Superior temporal gyrus (tissue), 1 donor: Measurements from ENCODE around the gene CCDC102B.
"Not testable (repeated sequence)": the region's sequence is repeated elsewhere in the genome, so short reads cannot be mapped to it uniquely, and the experiment has no call there.

Experiments used
- DNase-seq: peaks from one replicate; pipeline ENCODE4 v3.0.0-alpha.2; 2016; ENCODE audit errors: extremely low spot score

Gene CCDC102B

DNA sequence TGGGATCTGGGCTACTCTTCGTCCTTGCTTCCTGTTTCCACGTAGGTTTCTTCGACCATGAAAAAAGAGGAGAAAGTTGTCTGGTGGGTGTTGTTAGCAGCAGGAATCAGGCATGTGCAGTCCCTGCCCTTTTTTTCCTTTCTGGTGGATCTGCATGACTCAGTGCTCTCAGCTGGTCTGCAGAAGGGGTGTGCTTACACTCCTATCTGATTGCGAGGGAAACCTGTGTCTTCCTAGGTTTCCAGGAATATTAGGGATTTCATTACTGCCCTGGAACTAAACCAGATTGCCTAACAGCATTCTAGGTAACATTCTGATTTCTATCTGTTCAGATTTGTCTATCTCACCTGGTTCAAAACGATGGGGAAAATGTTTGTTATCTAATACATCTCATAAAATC lies 174.3 kb downstream of the CCDC102B start:
- DNase-seq, result no peak

DNA sequence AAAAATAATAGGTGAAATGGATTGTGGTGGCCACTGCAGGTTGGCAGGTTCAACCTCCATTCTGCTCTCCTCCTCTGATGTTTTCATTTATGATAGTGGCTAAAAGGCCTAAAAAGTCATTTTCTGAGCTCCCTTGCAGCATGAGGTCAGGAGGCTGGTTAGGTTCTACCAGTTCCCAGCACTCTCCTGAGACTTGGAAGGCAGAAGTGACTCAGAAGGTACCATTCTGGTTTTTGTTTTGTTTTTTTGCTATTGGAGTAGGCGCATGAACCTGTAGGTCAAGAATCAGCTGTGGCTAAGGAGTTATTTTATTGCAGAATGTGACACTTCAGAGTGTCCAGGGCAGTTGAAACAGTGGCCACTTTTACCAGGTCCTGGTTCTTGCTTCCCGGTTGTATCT lies 181.9 kb downstream of the CCDC102B start:
- DNase-seq, result no peak

DNA sequence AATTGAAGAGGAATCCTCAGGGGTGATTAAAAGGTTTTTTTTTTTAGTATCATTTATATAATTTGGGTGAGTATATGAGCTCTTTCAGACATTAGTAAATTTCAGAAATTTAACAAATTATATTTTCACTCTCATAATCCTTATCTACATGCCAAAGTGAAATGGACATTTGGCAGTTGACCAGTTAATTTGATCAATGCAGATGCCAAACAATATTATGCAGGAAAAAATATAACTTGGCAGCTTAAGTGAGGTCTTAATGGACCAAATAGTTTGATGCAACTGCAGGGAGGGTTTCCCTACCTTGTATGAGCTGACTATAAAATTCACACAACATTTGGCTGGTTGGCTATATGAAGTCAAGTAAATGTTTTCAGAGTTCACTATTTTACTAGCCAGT lies 185.2 kb downstream of the CCDC102B start:
- DNase-seq, result no peak

DNA sequence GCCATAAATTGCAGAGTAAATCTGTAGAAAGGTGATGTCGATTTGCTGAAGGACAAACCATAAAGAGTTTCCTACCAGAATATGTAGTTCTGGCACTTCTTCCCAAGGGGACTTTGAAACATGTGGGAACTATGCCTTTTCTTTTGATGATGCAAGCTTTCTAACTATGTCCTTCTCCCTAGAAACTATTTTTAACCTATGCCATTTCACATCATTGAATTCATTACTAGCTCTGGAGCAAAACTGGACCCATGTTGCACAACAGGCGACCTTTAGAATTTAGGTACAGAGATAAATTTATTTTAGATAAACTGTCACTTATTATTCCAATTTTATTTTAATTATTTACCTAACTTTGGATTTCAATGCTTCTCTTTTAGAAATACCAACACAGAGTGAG lies 186.5 kb downstream of the CCDC102B start:
- DNase-seq, result no peak

DNA sequence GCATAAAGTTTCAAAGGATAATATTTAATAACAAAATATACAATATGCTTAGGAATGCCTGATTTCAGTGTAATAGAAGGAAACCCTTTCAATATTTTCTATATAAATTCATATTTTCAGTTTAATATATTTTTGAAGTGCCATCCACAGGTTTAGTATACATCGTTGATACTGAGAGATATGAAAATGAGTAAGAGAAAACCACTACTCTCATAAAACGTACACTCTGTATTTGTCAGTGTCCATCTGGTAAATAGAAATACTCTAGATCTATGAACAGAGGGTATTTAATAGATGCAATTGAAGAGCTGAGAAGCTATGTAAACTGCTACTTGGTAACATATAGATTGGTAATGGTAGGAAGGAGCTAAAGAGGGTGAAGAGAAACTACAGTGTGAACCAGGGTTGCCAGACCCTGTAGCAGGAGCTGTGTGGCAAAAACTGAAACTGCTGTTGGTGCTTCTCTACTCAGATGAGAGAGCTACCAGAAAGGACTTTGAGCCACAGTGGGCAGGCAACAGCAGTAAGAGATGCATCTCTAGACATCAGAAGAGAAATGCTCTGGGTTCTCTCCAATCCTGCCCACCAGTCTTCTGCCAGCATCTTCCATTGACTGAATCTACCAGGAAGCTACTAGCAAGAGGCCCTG lies 187.4 kb downstream of the CCDC102B start:
- DNase-seq, result no peak

DNA sequence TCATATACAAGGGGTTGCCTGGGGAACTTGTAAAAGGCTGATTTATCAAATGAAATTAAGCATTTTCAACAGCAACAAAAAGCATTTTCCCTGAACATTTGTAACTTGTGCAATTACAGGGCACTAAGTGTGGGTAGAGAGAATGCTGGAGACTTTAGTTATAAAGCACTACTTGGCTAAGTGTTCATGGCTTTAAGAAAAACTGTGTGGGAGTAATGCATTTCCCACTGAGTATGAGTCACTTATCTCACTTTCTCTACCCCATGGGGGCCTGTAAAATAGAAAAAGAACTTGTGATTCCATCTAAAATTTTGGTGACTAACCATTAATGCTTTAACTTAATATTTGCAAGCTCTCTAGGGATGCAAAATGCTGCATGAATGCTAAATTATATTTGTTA lies 193.4 kb downstream of the CCDC102B start:
- peak; percentile 55 for DNase-seq

DNA sequence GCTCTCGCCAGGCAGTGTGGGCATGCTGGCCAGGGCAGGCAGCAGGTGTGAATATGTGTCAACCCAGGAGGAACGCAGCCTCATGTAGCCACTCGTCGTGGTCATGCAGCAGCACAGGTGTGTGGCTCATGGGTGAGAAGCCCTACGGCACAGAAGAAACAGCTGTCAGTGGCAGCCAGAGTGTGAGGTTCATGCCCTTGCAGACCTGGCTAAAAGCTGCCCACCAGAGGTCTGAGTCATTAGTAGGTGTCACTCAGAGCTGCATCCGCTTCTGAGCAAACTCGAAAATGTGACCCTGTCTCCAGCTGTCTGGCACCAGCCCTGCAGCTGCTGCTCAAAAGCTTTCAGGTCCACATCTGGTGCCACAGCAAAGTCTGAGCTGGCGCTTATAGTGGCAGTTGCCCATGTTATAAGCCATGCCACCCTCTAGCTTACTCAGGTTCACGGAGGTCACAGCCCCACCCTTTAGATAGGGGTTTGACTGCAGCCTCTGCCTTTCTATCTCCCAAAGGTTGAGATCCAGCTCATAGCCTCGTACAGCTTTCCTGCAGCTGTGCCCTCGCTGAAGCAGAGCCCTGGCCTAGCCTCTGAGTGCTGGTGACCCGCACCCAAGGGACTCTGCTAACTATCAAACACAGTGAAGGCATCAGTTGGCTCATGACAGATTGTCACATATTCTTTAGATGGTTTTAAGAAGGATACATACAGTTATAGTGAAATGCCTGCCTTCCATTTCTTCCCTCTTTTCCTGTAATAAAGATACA lies 195.0 kb downstream of the CCDC102B start:
- DNase-seq, result no peak

DNA sequence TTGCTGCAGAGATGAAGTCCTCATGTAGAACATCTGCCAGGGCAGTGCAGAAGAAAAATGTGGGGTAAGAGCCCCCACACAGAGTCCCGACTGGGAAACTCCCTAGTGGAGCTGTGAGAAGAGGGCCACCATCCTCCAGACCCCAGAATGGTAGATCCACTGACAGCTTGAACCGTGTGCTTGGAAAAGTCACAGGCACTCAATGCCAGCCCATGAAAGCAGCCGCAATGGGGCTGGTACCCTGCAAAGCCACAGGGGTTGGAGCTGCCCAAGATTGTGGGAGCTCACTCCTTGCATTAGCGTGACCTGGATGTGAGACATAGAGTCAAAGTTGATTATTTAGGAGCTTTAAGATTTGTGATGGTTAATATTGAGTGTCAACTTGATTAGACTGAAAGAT lies 197.8 kb downstream of the CCDC102B start:
- DNase-seq, result no peak

DNA sequence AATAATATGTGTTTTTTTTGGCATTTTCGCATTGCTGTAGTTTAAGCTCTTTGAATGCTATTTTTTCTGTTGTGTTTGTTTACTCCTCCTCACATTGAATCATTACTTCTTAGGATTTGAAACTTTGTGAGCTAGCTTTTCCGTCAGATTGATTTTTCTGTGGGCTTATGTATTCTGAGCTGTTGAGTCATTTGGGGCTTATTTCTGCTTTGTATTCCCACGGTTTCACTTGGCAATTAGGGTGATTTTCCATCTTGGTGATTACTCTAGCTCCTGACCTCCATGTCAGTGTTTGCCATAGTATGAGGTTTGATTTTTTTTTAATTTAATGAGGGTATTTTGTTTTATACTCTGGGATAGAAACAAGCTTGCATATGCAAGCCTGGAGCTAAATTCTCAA lies 200.0 kb downstream of the CCDC102B start:
- DNase-seq, result no peak

DNA sequence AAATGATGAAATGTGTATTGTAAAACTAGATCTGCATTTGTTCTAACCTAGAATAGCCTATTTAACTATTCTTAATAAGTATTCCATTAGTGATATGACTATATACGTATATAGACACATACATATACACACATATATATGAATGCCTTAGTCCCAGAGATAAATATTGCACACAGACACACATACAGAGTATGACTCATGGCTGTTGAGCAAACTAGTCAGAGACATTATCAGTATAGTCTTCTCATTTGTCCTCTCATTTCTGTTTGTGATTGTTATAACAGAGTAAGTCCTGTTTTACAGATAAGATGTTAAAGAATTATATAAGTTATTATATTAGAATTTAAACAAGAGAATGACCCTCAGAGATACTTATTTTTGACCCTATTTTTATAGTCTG lies 202.5 kb downstream of the CCDC102B start:
- DNase-seq, result no peak

DNA sequence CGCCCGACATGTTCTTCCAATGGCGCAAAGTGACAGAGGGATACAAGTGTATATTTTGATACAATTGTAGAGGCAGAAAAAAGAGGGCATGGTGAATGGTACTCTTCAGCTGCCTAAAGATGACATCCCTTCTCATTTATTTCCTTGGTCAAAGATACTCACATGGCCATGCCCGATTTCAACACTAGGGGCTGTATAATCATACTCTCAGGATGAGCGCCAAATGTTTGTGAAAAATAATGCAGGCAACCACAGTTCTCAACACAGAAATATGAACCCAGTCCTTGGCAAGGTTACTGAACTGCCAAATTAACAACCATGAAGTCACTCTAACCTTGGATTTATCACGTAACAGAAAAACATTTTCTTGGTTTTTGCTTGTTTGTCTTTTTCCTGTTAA lies 204.4 kb downstream of the CCDC102B start:
- DNase-seq, result no peak

DNA sequence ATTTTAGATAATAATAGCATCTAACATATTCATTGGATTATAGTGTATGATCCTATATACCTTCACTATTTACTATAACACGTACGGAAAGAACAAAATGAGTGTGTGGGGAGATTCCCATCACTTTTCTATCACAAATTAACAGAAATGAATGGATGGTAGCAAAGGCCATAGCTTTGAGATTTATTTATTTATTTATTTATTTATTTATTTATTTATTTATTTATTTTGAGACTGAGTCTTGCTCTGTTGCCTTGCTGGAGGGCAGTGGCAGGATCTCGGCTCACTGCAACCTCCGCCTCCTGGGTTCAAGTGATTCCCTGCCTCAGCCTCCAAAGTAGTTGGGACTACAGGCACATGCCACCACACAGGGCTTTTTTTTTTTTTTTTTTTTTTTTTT lies 208.3 kb downstream of the CCDC102B start:
- DNase-seq, result not testable (repeated sequence)

DNA sequence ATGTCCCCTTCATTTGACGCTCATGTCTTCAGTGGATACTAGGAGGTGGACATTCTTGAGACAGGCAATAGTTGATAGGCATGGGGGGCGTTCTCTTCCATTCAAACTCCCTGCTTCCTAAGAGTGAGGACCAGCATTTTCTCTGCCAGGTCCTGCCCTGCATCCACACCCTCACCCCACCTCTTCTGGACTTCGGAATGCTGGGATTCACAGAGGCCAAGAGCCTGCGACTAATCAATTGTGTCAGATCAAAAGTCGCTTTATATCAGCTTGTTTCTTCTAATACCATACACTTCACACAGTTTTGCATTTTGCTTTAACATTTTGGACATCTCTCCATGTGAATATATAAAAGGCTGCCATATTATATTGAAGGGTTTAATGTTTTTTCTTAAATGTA lies 210.7 kb downstream of the CCDC102B start:
- no peak for DNase-seq

DNA sequence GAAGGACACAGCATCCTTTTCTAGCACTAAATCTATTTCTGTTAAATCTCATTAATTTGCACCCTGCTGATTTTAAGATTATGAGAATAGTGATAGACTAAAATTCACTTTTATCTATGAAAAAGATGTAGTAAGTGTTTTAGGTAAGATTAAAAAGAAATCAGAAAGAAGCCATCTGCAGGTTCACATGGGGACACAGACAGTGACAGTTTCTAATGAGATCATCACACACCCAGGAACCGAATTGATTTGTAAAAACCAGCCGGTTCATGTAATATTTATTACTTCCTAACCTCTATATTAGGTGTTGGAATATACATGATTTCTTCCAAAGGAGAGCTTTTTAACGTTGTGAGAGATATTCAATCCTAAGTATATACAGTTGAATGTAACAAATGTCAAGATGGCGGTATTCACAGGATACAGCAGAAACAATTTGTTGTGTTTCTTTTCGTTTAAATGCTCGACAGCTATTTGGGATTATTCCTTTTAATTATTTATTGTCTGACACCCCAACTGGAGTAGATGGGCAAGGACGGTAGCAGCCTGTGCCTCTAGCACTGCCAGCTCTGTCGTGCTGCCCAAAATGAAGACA lies 223.4 kb downstream of the CCDC102B start:
- DNase-seq, result no peak

DNA sequence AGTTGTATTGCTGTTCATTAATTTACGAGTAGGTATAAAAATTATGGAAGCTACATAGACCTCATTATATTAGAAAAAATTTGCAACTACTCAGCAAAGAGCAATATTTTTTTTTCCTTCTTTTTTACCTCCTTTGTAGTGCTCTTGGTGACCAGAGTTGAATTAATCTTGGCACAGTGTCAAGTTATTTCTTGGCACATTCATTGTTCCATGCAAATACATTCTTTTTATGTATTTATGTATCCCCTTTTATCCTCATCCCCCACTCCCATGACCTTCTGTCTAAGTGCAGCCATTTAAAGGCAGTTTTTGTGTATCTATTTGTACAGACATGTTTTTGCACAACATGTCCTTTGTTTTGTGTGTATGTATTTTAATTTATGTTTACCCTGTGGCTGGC lies 224.5 kb downstream of the CCDC102B start:
- no peak for DNase-seq

DNA sequence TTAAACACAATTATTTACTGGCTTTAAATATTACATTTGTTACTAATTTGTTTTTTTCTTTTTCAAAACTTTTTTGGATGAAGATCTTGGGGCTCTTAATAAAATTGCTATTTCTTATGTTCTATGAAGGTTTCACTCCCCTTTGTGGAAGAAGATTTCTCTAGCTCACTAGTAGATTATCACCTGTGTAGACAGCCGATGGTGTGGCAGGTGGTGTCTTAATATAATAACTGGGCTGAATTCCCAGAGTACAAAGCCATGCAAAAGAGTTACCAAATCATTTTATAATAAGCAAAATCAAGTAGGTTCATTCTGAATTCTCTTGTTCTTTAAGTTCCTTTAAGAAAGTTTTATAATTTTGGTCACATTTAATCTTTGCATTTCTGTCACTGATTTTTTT lies 233.7 kb downstream of the CCDC102B start:
- DNase-seq, result no peak

DNA sequence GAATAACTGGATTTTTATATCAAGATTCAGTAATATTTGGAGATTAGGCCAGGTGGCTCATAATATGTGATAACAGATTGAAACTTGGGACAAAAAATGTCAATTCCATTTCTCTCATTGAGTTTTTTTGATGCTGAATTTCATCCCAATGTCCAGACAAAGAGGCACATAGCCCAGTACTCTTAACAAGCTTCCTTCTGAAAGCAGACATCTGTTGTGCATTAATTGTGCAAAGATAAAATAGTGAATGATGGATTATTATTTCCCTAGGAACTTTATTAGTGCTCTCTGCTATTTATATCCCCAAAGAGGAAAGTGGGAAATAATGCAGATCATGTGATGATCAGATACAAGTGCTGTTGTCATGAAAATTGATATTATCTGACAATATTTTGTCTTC lies 234.1 kb downstream of the CCDC102B start:
- no peak for DNase-seq

DNA sequence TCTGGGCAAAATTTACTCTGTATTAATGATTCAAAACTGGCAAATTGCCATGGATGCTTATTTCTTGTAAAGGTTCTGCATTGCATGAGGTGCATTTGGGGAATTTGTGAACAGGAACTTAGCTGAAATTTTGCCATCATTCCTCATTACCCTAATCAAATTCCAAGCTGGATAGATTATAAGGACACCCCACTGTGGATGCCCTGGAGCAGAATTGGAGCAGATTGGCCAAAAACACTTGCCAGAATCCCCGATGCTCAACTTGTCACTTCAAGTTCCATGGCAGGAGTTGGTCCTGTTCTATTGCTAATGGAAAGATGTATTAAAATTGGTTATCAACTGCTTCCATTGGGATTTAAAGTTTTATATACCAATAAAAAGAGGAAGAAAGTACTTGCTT lies 237.9 kb downstream of the CCDC102B start:
- no peak for DNase-seq

DNA sequence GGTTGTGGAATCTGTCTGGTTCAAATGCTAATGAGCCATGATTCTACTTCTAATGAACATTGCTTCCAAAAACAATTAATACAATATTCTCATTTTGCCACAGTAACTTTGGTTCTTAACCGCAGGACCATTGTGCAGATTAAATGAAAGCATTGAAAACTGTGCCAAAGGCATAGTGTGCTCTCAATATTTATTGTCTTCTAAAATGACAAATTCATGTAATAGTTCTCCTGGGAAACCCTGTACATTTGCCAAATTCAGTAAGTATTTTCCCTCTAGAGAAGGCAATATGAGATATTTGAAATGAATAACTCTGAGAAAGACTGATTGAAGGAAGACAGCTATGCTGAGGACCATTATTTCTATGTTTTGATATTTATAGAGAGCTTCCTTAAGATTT lies 246.3 kb downstream of the CCDC102B start:
- no peak for DNase-seq

DNA sequence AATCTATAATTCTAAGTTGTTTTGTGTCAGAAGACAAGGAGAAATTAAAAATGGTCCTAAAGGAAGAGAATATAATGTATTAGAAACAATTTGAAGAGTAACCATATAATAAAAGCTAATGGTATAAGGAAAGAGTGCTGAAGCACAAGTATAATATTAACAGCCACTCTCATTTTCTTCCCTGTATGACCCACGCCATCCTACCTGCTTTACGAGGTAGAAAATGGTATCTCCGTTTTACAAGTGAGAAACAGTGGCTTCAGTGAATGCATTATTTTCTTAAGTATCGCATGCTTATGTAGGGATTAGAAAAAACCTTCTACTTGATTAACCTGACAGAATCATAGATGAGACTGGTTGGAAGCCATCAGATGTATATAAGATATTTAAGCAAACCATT lies 266.2 kb downstream of the CCDC102B start:
- DNase-seq, result no peak

DNA sequence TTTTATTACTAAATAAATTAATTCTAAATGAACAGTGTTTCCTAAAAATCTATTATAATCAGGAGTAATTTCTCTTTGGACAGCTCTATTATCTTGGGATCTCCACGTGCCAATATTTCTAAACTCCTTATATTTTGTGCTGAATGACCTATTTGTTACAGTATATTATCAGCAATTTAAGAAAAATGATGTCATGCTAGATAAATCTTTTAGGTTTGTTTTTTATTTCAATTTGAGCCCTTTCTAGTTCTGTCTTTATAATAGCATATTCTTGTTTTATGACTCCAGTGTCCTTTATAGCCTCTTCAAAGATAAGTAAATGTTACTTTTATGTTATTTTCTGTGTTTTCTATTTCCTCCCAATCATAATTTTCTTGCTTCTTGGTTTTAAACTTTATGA lies 269.2 kb downstream of the CCDC102B start:
- DNase-seq, result no peak

DNA sequence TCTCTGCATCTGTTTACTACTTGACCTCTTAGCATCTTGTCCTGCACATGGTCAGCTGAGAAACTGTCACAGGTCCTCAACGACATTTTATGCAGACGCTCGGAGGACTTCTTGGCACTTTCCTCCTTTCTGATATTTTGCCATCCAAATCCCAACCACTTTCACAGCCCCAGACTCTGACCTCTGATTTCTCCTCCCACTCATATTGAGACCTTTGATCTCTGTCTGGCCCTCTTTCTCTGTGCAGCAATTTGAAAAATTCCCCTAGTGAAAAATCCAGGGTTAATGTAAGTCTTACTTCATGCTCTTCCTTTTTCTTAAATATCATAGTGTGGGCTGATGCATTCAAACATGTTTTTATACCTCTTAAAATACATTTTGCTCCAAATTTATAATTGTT lies 273.8 kb downstream of the CCDC102B start:
- no peak for DNase-seq

DNA sequence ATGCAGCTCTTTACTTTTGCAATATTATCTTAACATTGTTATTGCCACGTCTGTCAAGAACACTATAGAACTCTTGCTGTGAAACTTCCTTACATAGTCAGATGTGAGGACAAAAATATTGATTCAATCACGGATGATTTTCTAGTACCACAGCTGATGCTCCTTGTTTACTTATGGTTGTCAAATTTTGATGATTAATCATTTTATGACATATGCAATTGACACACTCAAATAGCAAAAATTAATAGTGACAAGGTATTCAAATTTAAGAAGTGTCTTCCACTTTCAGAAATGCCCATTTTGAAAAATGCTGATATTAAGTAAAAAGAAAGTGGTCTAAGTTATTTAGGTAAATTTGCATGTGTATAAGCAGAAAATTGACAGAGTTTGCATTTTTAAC lies 284.0 kb downstream of the CCDC102B start:
- DNase-seq, result no peak
